Measurements from ENCODE around the gene AASS. TPM values are rescaled to one million over a fixed set of nuclear protein-coding genes. Genes with fewer than 3 reads are reported as not detected.

The AASS gene
- total RNA-seq, 1 donor from 2014 or later = 35.6 TPM

DNA sequence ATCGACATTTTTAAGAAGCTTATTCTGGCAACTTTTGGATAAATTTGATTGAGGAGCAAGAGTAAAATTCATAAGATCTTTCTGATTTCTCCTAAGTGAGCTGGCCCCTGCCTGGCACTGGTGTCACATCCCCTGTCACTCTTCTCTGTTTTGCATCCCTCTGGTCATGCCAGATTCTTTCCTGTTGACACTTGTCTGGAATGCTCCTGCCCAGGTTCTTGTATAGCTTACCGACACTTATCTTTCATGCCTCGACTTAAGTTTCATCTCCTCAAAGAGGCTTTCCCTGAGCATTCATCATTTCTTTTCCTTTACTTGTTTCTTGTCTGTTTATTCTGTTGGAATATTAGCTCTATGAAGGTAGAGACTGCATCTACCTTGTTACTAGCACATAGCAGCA lies 22.2 kb upstream of the AASS start:
- DNase-seq (no peak), ATAC-seq (no peak)
- H3K27me3 ChIP-seq = no peaks in the 10 kb centered on the region
- intact Hi-C loops (cut with DNase I) = no loop called here
- H3K27ac ChIP-seq = no peak overlapping the region
- TF ChIP-seq, protein P1, sequence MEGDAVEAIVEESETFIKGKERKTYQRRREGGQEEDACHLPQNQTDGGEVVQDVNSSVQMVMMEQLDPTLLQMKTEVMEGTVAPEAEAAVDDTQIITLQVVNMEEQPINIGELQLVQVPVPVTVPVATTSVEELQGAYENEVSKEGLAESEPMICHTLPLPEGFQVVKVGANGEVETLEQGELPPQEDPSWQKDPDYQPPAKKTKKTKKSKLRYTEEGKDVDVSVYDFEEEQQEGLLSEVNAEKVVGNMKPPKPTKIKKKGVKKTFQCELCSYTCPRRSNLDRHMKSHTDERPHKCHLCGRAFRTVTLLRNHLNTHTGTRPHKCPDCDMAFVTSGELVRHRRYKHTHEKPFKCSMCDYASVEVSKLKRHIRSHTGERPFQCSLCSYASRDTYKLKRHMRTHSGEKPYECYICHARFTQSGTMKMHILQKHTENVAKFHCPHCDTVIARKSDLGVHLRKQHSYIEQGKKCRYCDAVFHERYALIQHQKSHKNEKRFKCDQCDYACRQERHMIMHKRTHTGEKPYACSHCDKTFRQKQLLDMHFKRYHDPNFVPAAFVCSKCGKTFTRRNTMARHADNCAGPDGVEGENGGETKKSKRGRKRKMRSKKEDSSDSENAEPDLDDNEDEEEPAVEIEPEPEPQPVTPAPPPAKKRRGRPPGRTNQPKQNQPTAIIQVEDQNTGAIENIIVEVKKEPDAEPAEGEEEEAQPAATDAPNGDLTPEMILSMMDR (IDR thresholded peaks at IDR 0.05) = no peak
- no peaks in the 10 kb centered on the region for H3K4me1 ChIP-seq
- no peak overlapping the region for H3K4me3 ChIP-seq
- no peaks in the 10 kb centered on the region for H3K36me3 ChIP-seq
- no peaks in the 10 kb centered on the region for H3K9me3 ChIP-seq

DNA sequence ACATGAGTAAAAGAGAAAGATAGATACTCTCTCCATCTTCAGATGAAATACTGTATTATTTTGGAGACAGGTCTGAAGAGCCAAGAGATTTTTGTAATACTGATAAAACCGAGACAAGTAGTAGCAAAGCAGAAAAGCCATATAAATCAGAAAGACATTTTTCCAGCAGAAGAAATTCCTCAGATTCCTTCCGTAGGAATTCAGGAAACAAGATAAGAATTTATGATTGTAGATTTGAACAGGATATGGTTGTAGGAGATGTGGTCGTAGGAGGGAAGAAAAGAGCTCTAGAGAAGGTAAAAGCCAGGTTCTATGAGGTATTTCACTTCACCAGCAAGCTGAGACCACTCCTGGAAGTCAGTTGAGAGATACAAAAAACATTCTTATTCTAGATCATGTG lies 17.6 kb upstream of the AASS start:
- Histone ChIP-seq H3K27ac (no peak overlapping the region), H3K9me3 (no peaks in the 10 kb centered on the region), H3K36me3 (no peaks in the 10 kb centered on the region), H3K4me1 (no peaks in the 10 kb centered on the region), H3K27me3 (no peaks in the 10 kb centered on the region), H3K4me3 (no peak overlapping the region)
- no peak for DNase-seq
- TF ChIP-seq, protein P1 (IDR thresholded peaks at IDR 0.05) = no peak
- no peak for ATAC-seq
- intact Hi-C loops (cut with DNase I) = no loop called here

DNA sequence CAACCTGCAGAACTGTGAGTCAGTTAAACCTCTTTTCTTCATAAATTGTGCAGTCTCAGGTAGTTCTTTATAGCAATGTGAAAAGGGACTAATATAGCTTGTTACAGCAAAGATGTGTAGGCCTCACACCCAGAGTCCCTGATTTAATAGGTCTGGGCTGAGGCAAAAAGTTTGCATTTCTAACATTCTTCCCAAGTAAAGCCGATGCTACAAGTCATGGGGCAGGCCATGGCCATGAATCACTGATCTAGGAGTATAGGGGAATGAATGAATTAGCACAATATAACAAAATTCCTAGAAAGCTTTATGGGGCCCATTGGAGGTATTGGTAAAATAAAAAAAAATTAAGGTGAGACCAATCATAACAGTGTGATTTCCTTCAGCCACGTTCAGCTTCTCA lies 11.5 kb upstream of the AASS start:
- TF ChIP-seq, protein P1 (IDR thresholded peaks at IDR 0.05) = no peak
- H3K4me3 ChIP-seq = no peak overlapping the region
- H3K4me1 ChIP-seq = no peaks in the 10 kb centered on the region
- H3K27me3 ChIP-seq = no peaks in the 10 kb centered on the region
- H3K36me3 ChIP-seq = no peaks in the 10 kb centered on the region
- intact Hi-C loops (cut with DNase I) = no loop called here
- ATAC-seq (no peak), DNase-seq (no peak)
- H3K27ac ChIP-seq = no peak overlapping the region
- no peaks in the 10 kb centered on the region for H3K9me3 ChIP-seq

DNA sequence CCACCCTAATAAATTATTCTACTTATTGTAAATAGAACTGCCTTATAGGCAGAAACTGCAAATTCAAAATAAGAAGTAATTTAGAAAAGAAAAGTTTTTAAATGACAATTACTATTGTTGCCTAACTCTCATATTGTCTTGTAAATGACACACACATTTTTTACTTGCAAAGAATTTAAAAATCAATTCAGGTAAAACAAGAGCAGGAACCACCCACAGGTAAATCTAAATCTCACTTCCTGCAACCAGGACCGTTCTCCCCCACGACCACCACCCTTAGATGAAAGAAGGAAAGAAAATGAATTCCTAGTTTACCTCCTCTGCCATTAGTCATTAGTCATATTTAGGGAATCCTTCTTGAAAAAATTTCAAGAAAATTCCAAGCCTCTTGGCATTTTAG lies 4.8 kb upstream of the AASS start:
- Histone ChIP-seq H3K27me3 (no peaks in the 10 kb centered on the region), H3K9me3 (no peaks in the 10 kb centered on the region), H3K36me3 (no peaks in the 10 kb centered on the region), H3K4me1 (no peaks in the 10 kb centered on the region), H3K4me3 (no peak overlapping the region), H3K27ac (no peak overlapping the region)
- ATAC-seq = no peak
- TF ChIP-seq, protein P1 (IDR thresholded peaks at IDR 0.05) = no peak
- intact Hi-C loops (cut with DNase I) = no loop called here
- no peak for DNase-seq

DNA sequence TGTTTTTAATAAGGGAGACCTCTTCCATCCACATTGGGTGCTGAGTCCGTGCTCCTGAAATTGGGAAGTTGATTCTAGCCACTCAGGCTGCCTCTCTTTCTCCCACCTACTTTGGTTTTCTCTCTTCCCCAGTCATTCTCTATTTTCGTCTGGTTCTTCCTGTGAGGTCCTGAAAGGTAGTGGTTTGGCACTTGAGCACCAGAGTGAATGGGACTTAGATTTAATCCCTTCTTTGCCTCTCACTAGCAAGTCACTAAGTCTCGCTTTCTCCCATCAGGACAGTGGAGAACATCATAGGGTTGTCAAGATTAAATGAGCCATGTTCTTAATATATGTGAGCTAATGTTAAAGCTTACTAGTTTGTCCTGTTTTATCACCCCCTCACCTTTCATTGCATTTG lies 4.0 kb upstream of the AASS start:
- H3K36me3 ChIP-seq = no peaks in the 10 kb centered on the region
- intact Hi-C loops (cut with DNase I) = no loop called here
- no peaks in the 10 kb centered on the region for H3K27me3 ChIP-seq
- no peak overlapping the region for H3K4me3 ChIP-seq
- H3K9me3 ChIP-seq = no peaks in the 10 kb centered on the region
- TF ChIP-seq, protein P1 (IDR thresholded peaks at IDR 0.05) = no peak
- no peak overlapping the region for H3K27ac ChIP-seq
- no peak for ATAC-seq
- DNase-seq = no peak
- no peaks in the 10 kb centered on the region for H3K4me1 ChIP-seq

DNA sequence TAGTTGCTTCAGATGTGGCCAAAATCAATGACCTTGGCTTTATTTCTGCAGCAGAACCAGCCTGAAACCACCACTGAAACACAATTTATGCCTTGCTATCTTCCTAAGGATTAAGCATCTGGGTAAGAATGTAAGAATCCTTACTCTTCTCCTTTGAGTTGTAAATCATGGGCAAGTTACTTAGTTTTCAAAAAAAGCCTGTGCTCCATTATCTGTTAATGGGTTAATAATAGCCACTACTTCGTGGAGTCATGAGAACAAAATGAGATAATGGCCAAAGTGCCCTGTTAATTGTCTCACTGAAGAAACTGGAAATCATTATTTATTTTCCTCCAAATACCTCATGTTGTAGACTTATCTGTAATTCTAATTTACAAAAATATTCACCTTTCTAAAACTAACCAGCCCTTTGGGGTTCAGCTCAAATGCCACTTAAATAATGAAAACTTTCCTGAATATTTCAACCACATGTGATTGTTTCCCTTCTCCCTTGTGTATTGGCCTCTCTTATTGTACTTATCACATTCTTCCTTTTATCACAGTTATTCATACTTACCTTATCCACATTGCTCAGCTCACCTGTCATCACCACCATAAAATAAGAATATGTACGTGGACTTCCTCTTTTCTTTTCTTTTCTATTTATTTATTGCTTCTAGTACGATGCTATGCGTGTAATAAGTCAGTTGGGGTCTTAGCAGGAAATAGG lies 2.0 kb upstream of the AASS start:
- H3K9me3 ChIP-seq = no peaks in the 10 kb centered on the region
- no peak overlapping the region for H3K4me3 ChIP-seq
- TF ChIP-seq, protein P1 (IDR thresholded peaks at IDR 0.05) = no peak
- ATAC-seq = no peak
- H3K27ac ChIP-seq = no peak overlapping the region
- H3K36me3 ChIP-seq = no peaks in the 10 kb centered on the region
- intact Hi-C loops (cut with DNase I) = no loop called here
- no peak for DNase-seq
- no peaks in the 10 kb centered on the region for H3K27me3 ChIP-seq
- peaks cover 4% of the 10 kb centered on the region for H3K4me1 ChIP-seq

Data from upper lobe of right lung (tissue), 1 donor.